Hippocampal formation (tissue), 2 donors: ENCODE data around the gene ITPRIP.

ENCODE experiments used
- DNase-seq, 2 donors: peaks; one replicate each; lab custom pipeline; 2025; lab: John Stamatoyannopoulos, UW

Gene ITPRIP, protein sequence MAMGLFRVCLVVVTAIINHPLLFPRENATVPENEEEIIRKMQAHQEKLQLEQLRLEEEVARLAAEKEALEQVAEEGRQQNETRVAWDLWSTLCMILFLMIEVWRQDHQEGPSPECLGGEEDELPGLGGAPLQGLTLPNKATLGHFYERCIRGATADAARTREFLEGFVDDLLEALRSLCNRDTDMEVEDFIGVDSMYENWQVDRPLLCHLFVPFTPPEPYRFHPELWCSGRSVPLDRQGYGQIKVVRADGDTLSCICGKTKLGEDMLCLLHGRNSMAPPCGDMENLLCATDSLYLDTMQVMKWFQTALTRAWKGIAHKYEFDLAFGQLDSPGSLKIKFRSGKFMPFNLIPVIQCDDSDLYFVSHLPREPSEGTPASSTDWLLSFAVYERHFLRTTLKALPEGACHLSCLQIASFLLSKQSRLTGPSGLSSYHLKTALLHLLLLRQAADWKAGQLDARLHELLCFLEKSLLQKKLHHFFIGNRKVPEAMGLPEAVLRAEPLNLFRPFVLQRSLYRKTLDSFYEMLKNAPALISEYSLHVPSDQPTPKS

DNA sequence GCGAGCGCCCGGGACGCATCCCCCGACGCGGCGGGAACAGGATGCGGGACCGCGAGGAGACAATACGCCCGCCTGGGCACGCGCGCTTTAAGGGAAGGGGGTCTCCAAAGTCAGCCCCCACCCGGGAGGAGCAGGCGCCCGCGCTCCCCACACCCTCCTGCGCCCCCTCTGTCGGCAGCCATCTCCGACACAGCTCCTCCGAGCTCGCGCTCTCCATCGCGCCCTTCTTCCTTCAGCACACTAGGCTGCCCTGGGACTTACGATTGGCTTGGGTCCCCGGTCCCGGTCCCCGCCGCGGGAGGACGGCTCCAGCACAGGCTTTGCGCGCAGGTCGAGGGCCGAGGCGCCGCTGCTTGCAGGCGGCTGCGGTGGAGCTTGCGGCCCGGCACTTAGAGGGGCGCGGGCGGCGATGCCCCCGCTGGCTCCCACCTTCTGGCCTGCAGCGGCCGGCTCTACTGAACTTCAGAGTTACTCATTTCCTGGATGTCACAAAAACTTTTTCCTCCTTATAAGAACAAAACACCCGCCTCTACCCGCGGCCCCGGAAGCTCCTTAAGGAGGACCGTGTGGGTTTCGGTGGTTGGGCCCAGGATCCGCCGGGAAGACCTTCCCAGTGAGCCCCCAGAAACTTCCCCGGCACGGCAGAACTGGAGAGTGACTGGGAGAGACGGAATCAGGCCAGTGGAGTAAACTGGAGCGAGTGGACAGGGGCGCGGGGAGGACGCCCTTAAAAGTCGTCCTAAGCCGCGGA, at the start of gene ITPRIP:
ITPRIP (minus strand) TSS at position 481 of the 751 bp plus-strand sequence. CDS start 22,414 bp downstream, outside the sequence.
- peak; percentile 54 to 60 for DNase-seq

DNA sequence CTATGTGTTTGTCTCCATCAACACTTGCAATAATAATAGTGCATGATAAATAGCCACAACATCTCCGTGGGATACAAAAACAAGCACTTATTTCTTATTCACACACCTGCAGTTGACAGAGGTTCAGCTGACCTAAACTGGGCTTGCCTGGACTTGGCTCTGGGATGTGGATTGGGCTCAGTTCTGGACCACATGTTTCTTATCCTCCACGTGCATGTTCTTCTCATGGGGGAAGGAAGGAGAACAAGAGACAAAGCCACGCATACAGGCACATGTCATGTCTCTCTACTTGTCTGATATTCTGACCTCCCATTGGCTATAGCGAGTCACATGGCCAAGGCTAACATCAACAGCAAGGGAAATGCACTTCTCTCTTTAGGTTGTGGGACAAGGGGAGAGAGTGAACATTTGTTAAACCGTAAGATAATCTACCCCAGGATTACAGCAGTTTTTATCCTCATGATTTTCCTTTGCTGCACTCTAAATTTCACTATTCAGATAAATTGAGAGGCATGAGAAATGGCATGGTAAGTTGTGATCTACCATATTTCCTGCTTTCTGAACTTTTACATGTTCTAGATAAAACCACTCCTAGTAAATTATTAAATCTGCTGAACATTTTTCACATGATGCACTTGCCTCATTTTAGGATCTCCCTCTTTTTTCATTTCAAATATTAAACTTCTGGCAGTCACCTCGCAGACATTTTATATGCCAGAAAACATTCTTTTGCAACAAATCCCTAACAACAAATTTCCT, 49.0 kb upstream of the ITPRIP start:
- DNase-seq = no peak

DNA sequence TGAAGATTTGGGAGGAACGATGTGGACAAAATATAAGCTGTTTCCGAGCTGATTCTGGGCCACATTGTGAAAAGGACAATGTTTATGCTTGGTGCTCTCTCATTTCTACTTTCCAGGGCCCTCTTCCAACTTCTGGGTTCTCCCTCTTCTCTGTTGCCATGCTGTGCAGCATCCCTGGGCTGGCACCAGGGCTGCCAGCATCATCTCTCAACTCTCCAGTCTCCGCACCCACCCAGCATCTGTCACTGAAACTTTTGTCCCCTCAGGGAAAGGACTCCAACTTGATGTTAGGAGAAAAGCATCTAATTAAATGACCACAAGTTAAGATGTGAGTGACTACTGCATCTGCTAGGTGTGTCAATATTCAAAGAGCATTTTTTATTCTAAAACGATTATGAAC, 42.1 kb upstream of the ITPRIP start:
- DNase-seq = no peak

DNA sequence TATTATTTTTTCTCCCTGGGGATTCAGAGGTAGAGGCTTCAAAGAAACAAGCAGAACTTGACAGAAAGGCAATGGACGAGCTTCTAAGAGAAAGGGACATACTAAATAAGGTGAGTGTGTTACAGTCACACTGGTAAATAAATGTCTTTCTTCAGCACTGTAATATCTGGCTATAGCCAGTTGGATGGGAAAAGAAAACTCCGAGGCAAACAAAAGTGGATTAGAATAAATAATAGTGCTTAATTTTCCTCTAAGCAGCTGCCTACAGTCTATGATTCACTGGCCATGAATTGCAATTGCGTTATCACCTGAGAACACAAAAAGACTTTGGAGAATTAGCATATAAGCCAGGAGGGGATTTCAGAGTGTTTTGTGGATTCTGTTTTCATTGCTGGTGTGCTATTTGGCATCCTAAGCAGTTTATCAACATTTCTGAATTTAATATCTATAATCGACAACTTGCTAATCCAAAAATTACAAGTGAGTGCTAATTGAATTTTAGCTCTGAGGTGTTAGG, 38.6 kb upstream of the ITPRIP start:
- no peak for DNase-seq

DNA sequence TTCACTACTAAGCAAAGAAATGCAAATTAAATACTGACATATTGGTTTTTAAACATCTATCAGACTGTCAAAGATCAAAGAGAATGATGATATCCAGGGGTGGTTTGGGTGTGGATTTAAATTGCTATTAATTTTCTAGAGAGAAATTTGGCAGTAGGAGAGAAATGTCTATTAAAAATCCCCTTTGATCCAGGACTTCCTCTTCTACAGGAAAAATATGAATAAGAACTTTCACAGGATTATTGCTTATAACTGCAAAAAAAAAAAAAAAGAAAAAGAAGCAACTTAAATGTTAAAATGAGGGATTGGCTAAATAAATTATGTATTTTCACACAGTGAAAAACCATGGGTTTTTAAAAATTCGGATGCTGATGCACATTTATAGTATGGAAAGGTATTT, 36.3 kb upstream of the ITPRIP start:
- no peak for DNase-seq

DNA sequence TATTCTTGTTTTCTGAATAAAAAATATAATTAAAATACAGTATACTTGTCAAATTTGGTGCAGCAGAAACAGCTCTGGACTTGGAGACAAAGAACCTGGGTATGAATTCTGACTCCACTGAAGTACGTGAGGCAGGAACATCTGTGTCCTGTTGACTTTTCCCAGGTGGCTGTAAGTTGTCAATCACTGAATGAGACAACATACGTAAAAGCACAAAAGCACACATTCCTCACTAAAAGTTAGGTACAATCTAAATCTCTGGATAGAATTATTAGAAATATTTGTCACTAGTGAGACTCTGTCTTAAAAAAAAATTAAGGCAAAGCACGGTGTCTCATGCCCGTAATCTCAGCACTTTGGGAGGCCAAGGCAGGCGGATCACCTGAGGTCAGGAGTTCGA, 33.5 kb upstream of the ITPRIP start:
- no peak for DNase-seq

DNA sequence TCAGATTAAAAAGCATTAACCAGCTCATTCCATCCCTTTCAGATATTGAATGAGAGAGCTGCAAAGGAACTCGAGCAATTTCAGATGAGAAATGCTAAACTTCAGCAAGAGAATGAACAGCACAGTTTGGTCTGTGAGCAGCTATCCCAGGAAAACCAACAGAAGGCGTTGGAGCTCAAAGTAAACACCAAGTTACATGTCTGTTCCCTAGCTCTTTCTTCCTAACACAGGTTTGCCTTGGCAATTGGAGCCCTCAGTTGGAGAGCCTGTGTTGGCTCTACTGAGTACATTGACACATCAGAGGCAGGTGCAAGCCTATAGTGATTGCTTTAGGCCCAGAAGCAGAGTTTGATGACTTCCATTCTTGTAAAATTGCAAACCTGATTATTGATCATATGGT, 30.1 kb upstream of the ITPRIP start:
- DNase-seq = peak in 1 of 2 donors; percentile 12

DNA sequence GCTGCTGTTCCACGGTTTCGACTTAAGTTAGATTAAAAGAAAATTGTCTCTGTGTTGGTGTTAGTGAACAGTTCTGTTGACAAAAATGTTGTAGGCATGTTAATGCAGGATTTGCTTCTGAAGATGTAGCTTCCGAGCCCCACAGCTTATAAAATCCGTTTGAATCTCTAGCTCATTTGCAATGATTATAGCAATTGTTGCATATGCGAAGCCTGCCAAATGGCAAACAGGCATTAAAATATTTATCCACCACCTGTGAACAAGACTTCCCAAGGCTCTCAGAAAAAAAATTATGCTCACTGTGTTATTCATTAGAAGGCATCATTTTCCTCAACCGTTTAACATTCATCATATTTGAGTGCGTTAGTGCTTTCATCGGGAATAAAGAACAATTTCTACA, 29.6 kb upstream of the ITPRIP start:
- no peak for DNase-seq

DNA sequence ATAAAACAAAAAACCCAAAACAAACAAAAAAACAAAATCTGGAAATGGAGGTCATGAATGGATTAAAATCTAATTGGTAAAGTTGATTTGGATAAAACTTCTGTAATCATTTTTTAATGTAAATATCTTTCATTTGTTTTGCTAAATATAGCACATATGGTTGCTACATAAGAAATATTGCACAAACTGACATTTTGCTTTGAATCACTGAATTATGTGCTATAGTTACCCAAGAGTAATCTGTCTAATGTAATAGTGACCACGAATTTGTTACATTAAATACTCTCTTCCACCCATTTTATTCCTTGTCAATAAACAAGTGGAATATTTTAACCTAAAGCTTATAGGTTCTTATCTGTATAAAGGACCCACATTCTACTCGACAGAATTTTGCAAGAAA, 21.5 kb upstream of the ITPRIP start:
- DNase-seq = no peak

DNA sequence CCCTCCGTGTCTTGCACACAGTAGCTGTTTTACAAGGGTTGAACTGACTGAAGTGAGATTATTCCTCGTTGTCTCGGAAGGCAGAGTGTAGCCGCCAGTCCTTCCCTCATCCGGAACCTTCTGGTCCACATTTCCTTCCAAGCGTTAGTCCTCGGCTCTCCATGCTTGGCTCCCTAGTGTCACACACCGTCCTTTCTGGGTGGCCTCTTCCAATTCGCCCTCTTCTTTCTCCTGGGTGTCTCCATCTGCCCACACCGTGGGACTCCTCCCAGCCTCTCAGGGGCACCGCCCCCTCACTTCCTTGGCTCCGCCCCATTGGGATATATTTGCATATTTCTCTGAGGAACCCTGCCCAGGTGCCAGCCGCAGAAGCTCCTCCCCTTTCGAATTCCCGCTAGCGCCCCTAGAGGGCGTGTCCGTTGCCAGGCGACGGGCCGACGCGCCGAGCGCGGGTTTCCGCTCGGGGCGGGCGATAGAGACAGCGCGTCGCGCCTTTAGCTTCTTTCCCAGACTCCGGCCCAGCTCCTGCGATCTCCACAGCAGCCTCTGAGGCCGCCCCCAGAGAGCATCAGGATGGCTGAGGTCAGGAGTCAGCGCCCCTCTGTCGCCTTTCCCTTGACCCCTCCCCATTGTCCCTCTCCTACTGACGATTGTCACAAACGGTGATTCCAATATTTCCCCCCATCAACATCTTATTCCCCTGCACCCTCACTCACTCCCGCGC, 15.2 kb upstream of the ITPRIP start, which contains the start of gene CFAP58:
CFAP58 (plus strand) TSS at position 509 of the 724 bp plus-strand sequence; CDS start at position 574, 65 bp downstream.
- peak; percentile 78 to 81 for DNase-seq

DNA sequence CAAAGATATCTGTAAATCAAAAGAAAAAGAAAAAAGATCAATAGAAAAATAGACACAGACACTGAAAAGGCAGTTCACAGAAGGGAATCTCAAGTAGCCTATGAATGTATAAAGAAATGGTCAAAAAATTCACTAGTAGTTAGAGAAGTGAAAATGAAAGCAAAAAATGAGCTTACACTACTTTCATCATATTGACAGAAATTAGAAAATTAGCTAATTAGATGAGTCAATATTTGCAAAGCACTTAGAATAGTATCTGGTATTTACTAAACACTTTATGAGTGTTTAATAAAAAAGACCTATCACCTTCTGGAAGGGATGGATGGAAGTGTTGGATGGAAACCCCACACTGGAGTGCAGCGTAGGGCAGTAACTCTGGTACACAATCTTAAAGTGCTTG, 13.7 kb upstream of the ITPRIP start:
- no peak for DNase-seq

DNA sequence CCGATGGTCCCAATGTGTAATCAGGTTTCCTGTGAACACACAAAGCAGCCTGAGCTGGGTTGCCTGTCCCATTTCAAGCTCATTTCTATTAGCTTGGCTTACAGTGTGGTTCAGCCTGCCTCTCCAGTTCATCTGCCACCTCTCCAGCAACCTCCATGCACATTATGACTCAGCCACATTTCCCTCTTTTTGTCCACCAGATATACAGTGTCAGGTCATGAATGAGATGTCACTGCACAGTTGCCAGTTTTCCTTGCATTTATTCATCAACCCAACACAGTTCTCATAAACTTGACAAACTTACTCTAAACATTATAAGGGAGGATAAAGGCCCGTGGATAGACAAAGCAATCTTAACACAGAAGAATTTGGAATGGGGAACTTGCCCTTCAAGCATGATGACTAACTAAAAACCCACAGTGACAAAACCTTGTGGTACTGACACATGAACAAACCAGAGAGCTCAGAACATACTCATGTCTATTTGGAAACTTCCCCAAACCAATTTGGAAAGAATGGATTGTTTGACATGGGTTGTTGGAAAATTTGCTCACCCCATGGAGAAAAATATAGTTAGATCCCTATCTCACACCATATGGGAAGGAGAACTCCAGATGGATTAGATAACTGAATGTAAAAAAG, 12.9 kb upstream of the ITPRIP start:
- DNase-seq = no peak

DNA sequence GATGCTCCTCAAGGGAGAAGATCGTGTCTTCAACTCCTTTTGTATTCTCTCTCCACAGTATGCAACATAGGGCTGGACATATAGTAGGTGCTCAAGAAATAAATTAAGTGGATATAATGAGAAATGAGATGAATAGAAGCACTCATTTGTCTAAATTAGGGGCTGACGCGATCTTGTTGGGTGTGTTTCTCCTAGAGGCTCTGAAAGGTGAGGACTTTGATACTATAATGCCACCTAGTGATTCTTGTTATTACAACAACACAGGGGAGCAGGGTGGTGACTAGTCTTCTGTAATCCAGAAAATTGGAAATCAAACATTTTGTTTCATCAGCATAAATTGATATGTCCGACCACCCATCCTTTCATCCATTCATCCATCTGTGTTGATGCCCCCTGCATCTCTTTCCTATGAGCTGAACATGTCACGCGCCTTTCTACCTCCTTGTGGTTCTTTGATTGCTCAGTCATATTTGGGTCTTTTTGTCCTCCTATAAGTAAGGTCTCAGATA, 11.9 kb upstream of the ITPRIP start:
- DNase-seq = peak in 1 of 2 donors; percentile 79

DNA sequence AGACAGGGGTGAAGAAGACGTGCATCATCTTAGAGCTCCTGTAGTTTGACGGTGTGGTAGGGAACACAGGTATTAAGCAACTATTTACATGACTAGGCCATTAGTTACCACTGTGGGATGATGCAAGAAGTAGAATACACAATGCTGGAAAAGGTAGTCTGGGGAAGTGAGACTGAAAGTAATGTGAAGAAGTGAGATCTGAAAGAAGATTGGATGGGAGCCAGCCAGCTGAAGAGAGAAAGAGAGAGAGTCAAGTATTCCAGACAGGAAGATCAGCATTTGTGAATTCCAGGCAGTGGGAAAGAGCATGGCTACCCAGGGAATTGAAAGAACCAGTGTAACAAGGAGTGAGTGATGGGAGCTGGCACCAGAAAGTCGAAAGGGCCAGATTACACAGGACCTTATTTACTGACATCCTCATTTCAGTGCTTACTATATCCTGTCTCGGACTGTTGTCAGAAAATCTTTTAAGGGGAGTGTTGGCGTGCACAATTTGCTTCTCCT, 11.4 kb upstream of the ITPRIP start:
- no peak for DNase-seq

DNA sequence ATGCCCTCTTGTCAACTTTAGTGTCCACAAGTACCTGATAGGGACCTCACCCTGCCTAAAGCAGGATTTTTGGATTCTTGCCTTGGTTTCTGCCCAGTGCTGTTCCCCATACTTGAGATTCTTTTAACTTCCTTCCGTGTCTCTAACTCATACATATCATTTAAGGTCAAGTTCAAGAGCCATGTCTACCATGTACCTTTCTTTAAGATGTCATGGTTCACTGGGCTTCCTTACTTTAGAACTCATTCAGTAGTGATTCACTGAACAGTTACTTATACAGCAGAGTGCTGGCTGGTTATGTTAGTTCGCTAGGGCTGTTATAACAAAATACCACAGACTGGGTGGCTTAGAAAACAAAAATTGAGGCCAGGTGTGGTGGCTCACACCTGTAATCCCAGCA, 10.3 kb upstream of the ITPRIP start:
- no peak for DNase-seq

DNA sequence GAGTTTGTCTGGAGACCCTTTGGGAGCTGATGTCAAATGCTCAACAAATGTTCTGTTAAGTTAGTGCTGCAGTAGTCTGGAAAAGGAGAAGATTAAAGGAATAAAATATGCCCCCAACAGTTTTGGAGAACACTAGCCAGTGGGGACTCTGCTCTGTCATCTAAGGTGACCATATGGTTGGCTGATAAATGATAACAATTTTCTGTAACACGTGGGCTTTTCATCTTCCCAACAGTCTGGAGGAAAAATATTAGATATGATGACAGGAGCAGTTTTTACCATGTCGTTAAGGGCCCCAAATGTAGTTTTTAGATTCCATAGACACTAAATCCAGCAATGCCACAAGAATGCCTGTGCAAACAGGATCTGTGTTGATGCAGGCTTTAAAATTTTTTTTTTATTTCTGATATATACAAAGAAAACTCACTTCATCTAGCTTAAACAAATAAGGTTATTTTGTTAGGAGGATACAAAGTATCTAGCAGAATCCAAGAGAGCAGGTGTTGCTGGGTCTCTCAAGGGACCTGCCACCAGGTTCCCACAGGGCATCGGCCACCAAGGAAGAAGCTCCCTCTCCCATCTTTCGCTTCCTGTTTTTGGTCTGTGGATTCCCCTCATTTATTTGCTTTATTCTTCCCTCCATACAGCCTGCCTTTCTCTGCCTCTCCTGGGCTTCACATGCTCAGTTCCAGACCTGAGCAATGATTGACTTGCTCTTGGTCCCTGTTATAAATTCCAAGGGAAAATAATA, 9.2 kb upstream of the ITPRIP start:
- no peak for DNase-seq

DNA sequence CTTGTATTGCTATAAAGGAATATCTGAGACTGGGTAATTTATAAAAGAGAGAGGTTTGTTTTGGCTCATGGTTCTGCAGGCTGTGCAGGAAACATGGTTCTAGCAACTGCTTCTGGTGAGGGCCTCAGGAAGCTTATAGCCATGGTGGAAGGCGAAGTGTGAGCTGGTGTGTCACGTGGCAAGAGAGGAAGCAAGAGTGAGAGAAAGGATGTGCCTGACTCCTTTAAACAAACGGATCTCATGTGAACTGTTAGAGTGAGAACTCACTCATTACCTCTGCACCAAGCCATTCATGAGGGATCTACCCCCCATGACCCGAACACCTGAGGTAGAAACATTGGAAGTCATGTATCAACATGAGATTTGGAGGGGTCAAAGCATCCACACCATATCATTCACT, 7.7 kb upstream of the ITPRIP start:
- no peak for DNase-seq

DNA sequence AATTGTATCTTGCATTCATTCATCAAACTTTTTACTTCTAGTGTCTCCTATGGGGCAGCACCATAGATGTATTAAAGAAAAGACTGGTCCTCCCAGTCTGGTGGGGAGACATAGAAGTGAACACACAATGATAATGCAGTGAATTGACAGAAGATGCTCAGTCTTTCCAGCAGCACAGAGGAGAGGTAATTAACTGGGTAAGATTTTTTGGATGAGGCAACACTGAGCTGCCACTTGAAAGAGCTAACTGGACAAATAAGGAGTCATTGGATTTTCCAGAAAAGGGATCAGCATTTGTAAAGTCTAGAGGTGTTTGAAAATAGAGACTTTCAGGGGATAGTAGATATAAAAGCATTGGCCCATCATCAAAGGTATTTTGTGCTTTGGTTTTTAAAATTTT, 7.2 kb upstream of the ITPRIP start:
- no peak for DNase-seq

DNA sequence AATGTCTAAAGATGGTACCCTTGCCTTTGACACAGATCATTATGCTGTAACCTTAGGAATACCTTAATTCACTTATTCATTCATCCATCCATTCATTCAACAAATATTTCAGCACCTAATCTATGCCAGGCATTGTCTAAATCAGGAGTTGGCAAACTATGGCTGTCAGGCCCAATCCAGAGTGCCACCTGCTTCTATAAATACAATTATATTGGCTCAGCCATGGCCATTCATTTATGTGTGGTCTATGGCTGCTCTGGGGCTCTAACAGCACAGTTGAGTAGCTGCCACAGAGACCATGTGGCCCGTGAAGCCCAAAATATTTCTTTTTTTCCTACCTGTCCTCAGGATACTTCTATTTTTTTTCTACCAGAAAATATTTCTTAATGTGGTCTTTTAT, 6.0 kb upstream of the ITPRIP start:
- no peak for DNase-seq
